HUES48 (cell line): ENCODE data around the gene GIPR.
"Not testable (repeated sequence)": the region's sequence is repeated elsewhere in the genome, so short reads cannot be mapped to it uniquely, and the experiment has no call there.

ENCODE experiments used
- H3K27ac ChIP-seq: one replicate; pipeline ENCODE4 v1.7.0; 2013; ENCODE audit warnings: low read depth, low read length, inconsistent platforms
- H3K27me3 ChIP-seq: 2 replicates; pipeline ENCODE4 v1.6.1; 2013; ENCODE audit warnings: mild to moderate bottlenecking, low read length; ENCODE audit not compliant: control insufficient read depth, insufficient read depth
- H3K36me3 ChIP-seq: 2 replicates; pipeline ENCODE4 v1.6.1; 2013; ENCODE audit warnings: low read length; ENCODE audit not compliant: control insufficient read depth, insufficient read depth
- H3K4me1 ChIP-seq: 2 replicates; pipeline ENCODE4 v1.6.1; 2013; ENCODE audit warnings: mild to moderate bottlenecking, low read length; ENCODE audit not compliant: control insufficient read depth, insufficient read depth
- H3K4me3 ChIP-seq: 2 replicates; pipeline ENCODE4 v1.5.1; 2013; ENCODE audit warnings: mild to moderate bottlenecking, low read depth, low read length
- H3K9ac ChIP-seq: 2 replicates; pipeline ENCODE4 v1.6.1; 2013; ENCODE audit warnings: mild to moderate bottlenecking, low read depth, low read length, moderate library complexity
- H3K9me3 ChIP-seq: 2 replicates; pipeline ENCODE4 v1.6.1; 2013; ENCODE audit warnings: low read length; ENCODE audit not compliant: control insufficient read depth, insufficient read depth

Gene GIPR

GRCh38 chr19:45676851-45677263, 8.8 kb downstream of the GIPR start:
- peak overlapping the region; percentile 12 for H3K27ac ChIP-seq
- peaks cover 8% of the 10 kb centered on the region for H3K27me3 ChIP-seq
- no peaks in the 10 kb centered on the region for H3K9me3 ChIP-seq
- no peak overlapping the region for H3K9ac ChIP-seq
- 0 out of 2 replicates have a peak, but pooled peaks cover 3% of the 10 kb centered on the region for H3K4me1 ChIP-seq
- H3K4me3 ChIP-seq = peak overlapping the region; percentile 78
- no peaks in the 10 kb centered on the region for H3K36me3 ChIP-seq

GRCh38 chr19:45677351-45678230, 9.6 kb downstream of the GIPR start:
- Histone ChIP-seq H3K9ac (peak overlapping the region; percentile 35; the same call in 1 of the 2 replicates), H3K9me3 (no peaks in the 10 kb centered on the region), H3K27ac (peak overlapping the region; percentile 45), H3K36me3 (no peaks in the 10 kb centered on the region), H3K4me1 (0 out of 2 replicates have a peak, but pooled peaks cover 3% of the 10 kb centered on the region), H3K27me3 (peaks cover 8% of the 10 kb centered on the region), H3K4me3 (peak overlapping the region; percentile 78)

- Histone ChIP-seq H3K9me3 (no peaks in the 10 kb centered on the region), H3K27me3 (peaks cover 8% of the 10 kb centered on the region), H3K4me1 (0 out of 2 replicates have a peak, but pooled peaks cover 3% of the 10 kb centered on the region), H3K36me3 (peaks cover 27% of the 10 kb centered on the region), H3K27ac (no peak overlapping the region), H3K9ac (peak overlapping the region; percentile 24; the same call in 1 of the 2 replicates), H3K4me3 (peak overlapping the region; percentile 61)
Measured at GRCh38 chr19:45681391-45682015, 13.5 kb downstream of the GIPR start.

GRCh38 chr19:45682117-45682516, 14.1 kb downstream of the GIPR start:
- H3K9ac ChIP-seq = no peak overlapping the region
- H3K36me3 ChIP-seq = peaks cover 31% of the 10 kb centered on the region
- no peaks in the 10 kb centered on the region for H3K4me1 ChIP-seq
- H3K4me3 ChIP-seq = peak overlapping the region; percentile 61
- H3K27ac ChIP-seq = no peak overlapping the region
- peaks cover 8% of the 10 kb centered on the region for H3K27me3 ChIP-seq
- H3K9me3 ChIP-seq = no peaks in the 10 kb centered on the region

- Histone ChIP-seq H3K27ac (no peak overlapping the region), H3K4me3 (no peak overlapping the region), H3K27me3 (peaks cover 8% of the 10 kb centered on the region), H3K4me1 (no peaks in the 10 kb centered on the region), H3K36me3 (peaks cover 39% of the 10 kb centered on the region), H3K9ac (no peak overlapping the region), H3K9me3 (no peaks in the 10 kb centered on the region)
Measured at GRCh38 chr19:45682908-45683307, 14.9 kb downstream of the GIPR start.

GRCh38 chr19:45685045-45685444, 17.0 kb downstream of the GIPR start:
- H3K9ac ChIP-seq, H3K4me1 ChIP-seq, H3K4me3 ChIP-seq, H3K27ac ChIP-seq, H3K9me3 ChIP-seq, H3K27me3 ChIP-seq: not testable (repeated sequence)
- peaks cover 53% of the 10 kb centered on the region for H3K36me3 ChIP-seq

- H3K27ac ChIP-seq = no peak overlapping the region
- peaks cover 53% of the 10 kb centered on the region for H3K36me3 ChIP-seq
- no peak overlapping the region for H3K9ac ChIP-seq
- no peaks in the 10 kb centered on the region for H3K4me1 ChIP-seq
- H3K9me3 ChIP-seq = no peaks in the 10 kb centered on the region
- no peak overlapping the region for H3K4me3 ChIP-seq
- H3K27me3 ChIP-seq = no peaks in the 10 kb centered on the region
Measured at GRCh38 chr19:45687599-45687998, 19.6 kb downstream of the GIPR start.

GRCh38 chr19:45691516-45692186, 23.6 kb downstream of the GIPR start, which contains the start of gene SNRPD2:
TSS of gene SNRPD2 (minus strand) at chr19:45691953. CDS start at chr19:45691888, 65 bp downstream.
- Histone ChIP-seq H3K9ac (peak within 1 kb of the TSS; percentile 85), H3K36me3 (peaks cover 49% of the 10 kb centered on the region), H3K4me1 (0 out of 2 replicates have a peak, but pooled peaks cover 4% of the 10 kb centered on the region), H3K27ac (peak within 1 kb of the TSS; percentile 95), H3K27me3 (no peaks in the 10 kb centered on the region), H3K4me3 (peak within 1 kb of the TSS; percentile 86), H3K9me3 (no peaks in the 10 kb centered on the region)

- Histone ChIP-seq H3K4me1 (0 out of 2 replicates have a peak, but pooled peaks cover 4% of the 10 kb centered on the region), H3K36me3 (peaks cover 46% of the 10 kb centered on the region), H3K9ac (peak within 1 kb of the TSS; percentile 85), H3K9me3 (no peaks in the 10 kb centered on the region), H3K27me3 (no peaks in the 10 kb centered on the region), H3K27ac (peak within 1 kb of the TSS; percentile 95), H3K4me3 (peak within 1 kb of the TSS; percentile 86)
Measured at GRCh38 chr19:45692187-45693105, 24.4 kb downstream of the GIPR start, which contains the start of gene QPCTL. TSS of gene QPCTL (plus strand) at chr19:45692666. CDS start at chr19:45692704, 38 bp downstream.
